DMS53 treated with DMSO at 0.1 percent for 48 hours (cell line): Measurements from ENCODE around the gene HABP4.
"Not testable (repeated sequence)": the region's sequence is repeated elsewhere in the genome, so short reads cannot be mapped to it uniquely, and the experiment has no call there.

Experiments
- DNase-seq: peaks from one replicate; lab custom pipeline; 2025; ENCODE audit not compliant: unreplicated experiment; lab: John Stamatoyannopoulos, UW

Gene HABP4

DNA sequence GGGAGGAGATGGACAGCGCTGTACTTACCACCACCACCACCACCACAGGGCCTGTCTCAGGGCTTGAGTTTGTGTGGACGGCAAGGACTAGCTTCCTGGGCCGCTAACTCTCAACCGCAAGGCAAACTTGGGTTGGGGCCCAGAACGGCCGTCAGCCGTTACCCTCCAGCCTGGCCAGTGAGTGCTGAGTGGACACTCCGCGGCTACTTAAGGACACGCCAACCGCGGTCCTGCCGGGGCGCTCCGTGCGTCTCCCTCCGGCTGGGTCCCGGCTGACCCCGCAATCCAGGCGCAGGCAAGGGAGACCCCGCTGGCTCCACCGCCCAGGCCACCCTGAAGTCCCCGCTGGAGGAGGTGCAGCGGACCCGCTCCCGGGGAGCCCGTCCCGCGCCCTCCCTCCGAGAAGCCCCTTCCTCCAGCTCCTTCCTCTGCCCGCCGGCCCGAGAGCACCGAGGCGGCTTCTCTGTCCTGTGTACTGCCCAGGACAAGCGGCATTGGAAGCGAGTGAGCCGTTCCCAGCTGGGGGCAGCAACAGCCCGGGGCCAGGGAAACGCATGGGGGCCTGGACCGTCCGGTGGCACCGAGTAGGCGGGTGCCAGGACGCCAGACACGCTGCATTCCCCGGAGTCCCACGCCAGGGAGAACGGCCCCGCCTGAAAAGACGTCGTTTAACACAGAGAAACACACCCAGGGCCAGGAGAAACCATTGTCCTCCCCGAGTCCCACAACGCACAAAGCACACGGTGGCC, 46.6 kb downstream of the HABP4 start:
- no peak for DNase-seq

DNA sequence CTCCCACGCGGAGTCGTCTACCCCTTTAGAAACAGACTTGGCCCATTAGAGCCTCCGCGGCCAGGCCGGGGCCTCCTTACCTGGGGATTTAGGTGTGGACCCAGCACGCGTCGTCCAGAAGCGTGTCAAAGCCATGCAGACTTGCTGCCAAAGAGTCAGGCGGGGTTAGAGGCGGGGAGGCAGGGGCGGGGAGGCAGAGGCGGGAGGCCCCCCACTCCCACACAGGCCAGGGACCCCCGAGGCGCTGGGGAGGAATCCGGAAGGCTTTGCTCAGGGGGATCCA, 47.1 kb downstream of the HABP4 start:
- no peak for DNase-seq

GRCh38 chr9:96498796-96499195, 48.8 kb downstream of the HABP4 start:
- DNase-seq: no peak

DNA sequence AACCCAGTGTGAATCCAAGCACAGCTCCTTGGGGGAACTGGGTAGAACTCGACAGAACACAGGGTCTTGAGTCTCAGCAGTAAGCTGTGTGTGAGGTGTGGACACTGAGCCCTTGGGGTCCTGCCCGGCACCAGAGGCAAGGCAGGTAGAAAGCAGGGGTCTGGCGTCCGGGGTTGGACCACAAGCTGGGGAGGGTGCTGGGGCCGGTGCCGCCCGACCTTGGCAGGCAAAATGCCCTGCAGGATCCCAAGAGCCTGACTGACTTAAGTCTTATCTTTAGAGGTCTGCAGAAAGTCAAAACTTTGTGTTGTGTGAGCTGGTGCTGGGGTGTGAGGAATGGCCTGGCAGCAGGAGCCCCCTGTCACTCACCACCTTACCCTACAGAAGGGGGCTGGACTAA, 49.3 kb downstream of the HABP4 start:
- no peak for DNase-seq

DNA sequence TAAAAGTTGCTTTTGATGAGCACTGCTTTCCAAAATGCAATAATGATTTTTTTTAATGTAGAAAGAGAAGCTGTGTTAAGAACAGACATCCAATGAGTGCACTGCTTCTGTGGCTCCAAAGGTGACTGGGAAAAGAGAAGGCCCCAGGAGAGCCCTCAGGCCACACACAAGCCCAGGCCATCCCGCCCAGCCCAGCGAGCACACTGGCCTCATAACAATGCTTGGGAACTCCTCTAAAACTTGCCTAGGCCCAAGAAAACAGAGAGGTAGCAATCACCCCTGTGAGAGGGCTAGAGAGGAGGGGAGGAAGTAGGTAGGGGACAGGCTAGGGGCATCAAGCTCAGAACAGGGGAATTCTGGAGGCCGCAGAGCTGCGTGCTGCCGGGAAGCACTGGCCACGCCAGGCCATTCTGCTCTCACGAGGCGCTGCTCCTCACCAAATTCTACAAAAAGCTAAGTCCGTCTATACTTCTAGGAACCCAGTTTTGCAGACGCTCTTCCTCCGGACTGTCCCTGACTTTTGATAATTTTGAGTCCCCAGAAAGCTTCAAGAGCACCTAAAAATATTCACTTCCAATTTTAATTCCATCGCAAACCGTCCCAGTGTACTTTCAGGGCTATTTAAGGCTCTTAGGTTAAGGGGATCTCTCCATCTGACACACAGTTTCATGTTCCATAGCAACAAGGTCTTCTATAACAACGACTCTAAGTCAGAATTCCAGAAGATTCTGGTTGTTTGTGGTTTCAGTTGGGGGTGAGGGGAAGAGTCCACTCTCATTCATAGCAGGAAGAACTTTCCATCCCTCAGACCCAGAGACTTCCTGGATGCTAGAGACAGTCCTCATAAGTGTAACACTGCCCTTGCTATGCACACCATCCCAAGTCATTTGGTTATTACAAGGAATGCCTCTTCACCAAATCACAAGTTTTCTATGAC, 51.0 kb downstream of the HABP4 start:
- DNase-seq: no peak

GRCh38 chr9:96501633-96502538, 51.9 kb downstream of the HABP4 start:
- no peak for DNase-seq

GRCh38 chr9:96502539-96503373, 52.8 kb downstream of the HABP4 start:
- no peak for DNase-seq

DNA sequence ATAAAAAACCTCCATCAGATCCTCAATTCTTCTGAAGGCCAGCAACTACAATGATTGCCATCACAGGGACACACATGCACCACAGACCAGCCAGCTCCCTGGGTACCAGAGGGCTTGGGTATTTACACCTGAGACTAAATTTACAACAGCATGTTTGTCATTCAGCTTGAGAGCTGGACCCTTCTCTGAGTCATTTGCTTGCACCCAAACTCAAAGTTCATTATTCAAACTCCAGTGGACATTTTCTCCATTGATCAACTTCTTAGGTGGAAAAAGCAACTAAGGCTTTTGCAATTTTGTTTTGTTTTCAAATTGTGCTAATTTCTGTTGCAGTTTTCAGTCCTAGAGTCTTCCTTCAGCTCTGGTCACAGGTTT, 53.4 kb downstream of the HABP4 start:
- DNase-seq: not testable (repeated sequence)

DNA sequence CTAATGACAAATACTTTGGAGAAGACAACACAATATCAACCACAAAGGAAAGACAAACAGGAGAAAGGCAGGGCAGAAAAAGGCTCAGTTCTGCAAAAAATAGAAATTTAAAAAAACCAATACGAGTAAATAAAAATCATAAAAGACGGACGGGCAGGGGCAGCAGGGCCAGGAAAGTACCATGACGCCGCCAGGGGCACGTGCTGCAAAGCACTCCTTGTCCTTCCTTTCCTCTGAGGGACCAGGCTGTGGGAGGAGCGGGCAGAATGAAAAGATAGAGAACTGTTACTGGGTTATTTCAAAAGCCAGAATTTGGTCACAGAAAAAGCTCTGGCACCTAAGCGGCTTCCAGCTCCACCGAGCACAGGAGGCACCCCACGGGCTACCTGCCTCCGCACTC, 53.9 kb downstream of the HABP4 start:
- no peak for DNase-seq

- DNase-seq: no peak
Measured at GRCh38 chr9:96505316-96505991, 55.5 kb downstream of the HABP4 start.

DNA sequence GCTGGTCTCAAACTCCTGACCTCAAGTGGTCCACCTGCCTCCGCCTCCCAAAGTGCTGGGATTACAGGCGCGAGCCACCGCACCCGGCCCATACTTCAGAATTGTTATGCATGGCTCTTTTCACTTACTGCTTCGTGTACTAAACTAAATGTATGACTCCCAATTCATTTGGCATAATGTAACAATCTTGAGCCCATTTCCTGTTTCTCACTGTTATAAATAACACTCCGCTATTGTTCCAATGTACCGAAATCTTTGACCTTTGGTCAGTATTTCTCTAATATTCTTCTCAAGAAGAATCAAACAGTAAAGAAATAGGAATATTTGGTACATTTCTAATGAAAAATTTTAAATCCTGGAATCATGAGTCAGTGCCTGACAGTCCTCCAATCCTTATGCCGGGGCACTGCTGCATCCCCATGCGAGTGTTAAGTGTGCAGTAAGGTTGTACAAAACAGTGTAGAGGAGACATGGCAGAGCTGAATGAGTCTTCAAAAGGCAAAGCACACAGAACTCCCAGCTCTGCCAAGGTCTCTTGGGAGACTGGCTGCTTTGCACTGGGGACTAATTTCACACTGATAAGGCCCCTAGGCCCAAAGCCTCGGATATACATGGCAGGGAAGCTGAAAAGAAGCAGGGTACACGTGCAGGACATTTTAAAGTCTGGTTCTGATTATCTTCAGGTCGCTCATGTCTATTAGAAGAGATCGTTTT, 58.4 kb downstream of the HABP4 start:
- DNase-seq: no peak

GRCh38 chr9:96509026-96509425, 59.1 kb downstream of the HABP4 start:
- DNase-seq: no peak

- DNase-seq: no peak
Measured at GRCh38 chr9:96509848-96510247, 59.9 kb downstream of the HABP4 start.

DNA sequence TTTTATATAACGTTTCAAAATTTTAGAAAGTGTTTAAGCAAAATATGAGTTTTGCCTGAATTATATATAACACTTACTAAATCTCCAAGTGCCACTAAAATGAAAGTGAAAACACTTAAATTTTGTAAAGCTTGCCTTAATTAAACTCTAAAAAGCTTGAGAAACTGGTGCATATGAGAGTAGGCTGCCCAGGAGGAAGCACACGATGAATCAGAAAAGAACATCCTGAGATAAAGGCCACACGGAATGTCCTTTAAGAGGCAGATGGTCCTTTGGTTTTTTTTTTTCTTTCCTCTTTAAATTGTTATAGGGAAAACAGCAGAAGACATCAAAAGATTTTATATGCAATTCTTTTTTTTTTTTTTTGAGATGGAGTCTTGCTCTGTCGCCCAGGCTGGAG, 60.3 kb downstream of the HABP4 start:
- DNase-seq: no peak

DNA sequence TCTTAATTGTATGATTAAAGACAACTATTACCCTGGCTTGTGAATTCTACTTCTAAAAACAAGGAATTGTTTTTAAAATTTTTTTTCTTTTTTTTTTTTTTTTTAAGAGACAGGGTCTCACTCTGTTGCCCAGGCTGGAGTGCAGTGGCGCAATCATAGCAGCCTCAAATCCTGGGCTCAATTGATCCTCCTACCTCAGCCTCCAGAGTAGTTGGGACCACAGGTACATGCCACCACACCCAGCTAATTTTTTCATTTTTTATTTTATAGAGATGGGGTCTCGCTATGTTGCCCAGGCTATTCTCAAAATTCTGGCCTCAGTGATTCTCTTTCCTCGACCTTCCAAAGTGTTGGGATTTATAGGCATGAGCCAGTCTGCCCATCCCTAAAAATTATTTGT, 62.3 kb downstream of the HABP4 start:
- no peak for DNase-seq

GRCh38 chr9:96513622-96514021, 63.7 kb downstream of the HABP4 start:
- DNase-seq: no peak

GRCh38 chr9:96514108-96514799, 64.3 kb downstream of the HABP4 start:
- DNase-seq: no peak

DNA sequence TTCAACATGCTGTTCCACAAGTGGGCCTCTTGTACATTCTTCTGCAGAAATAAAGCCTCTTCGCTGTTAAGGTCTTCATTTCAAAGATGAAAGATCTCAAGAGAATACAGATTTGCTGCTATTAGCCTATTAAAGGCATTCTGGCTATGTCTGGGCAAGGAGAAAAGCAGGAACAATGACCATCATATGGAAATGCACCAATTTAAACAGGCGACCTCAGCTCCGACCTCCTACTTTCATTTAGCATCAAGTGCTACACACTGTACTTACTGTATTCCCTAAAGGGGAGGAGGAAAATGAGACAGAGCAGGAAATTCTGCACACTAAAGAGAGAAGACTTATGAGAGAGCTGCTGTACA, 64.8 kb downstream of the HABP4 start:
- no peak for DNase-seq
